ENCODE data around the gene ZNF367.
A peak's percentile ranks its signal among the peaks of the same experiment; 100 is the strongest.

The ZNF367 gene

DNA sequence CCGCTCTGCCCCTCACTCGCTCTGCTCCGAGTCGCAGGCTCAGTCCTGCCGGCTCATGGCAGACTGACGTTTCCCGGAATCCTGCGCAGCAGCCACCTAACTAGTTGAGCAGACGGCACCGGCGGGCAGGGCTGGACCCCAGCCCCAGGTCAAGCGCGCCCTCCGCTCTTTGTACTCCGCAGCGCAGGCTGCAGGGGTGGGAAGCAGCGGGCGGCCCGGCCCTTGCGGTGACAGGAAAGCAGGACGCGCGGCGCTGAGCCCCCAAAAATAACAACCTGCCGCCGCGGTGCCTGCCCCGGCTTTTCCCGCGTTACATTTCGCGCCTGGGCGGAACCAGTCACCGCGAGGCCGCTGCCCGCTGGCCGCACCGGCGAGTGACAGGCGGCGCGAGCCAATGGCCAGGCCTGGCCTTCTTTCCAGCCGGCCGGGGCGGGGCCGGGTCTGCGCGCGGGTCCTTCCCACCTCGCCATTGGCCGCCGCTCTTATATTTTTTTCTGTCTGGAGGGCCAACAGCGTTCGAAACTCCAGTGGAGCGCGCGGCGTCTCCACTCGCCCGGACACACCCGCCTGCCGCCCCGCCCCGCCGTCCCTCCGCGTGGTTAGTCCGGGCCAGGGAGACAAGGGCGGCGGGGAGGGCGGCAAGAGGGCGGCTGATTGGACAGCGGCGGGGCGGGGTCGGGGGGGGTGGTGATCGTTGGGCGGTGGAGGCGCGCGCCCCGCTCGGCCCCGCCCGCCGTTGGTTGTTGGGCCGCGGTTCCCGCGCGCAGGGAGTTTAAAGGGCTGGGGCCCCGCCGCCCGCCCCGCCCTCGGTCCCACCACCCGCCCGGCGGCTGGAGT is at the start of gene ZNF367:
Gene ZNF367, minus strand, starts transcription at position 288 of the 837 bp plus-strand sequence. CDS start 338 bp downstream, outside the sequence.
- peak; percentile 98 for DNase-seq

DNA sequence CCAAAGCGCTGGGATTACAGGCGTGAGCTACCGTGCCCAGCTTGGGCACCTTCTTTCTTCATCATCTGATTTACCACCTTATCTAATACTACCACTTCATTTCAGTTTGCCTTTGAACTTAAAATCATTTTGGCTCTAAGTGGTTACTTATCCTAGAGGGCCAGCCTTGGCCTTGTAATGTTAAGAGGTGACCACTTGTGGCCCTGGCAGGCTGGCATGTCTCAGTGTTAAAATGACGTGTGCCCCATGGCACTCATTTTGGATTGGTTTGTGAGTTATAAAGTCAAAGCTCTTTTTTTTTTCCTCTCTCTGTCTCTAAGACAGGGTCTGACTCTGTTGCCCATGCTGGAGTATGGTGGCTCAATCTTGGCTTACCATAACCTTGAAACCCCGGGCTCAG is 49.6 kb upstream of the ZNF367 start:
- no peak for DNase-seq

DNA sequence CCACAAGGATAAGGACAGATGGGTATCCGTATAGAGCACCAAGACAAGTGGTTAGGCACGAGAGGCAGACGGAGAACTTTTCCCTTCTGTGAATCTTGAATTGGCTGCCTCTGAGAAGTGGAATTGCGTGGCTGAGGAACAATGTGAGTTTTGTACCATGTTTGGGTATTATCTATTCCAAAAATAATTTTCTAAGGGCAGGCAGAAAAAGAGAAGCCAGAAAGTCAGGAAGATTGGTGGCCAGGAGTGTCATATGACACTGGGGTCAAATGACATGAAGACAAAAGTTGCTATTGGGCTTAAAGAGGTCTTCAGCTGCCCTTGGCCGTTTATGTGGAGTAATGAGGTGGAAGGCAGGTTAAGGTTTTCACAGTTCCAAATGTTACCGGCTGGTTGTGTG is 46.3 kb upstream of the ZNF367 start:
- DNase-seq: no peak

DNA sequence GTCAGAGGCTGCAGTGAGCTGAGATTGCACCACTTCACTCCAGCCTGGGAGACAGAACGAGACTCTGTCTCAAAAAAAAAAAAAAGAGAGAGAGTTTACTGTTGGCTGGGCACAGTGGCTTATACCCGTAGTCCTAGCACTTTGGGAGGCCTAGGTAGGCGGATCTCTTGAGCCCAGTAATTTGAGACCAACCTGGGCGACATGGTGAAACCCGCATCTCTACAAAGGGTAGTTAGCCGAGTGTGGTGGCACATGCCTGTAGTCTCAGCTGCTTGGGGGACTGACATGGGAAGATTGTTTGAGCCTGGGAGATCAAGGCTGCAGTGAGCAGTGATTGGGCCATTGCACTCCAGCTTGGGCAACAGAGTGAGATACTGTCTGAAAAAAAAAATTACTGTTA is 44.4 kb upstream of the ZNF367 start:
- DNase-seq: no peak

DNA sequence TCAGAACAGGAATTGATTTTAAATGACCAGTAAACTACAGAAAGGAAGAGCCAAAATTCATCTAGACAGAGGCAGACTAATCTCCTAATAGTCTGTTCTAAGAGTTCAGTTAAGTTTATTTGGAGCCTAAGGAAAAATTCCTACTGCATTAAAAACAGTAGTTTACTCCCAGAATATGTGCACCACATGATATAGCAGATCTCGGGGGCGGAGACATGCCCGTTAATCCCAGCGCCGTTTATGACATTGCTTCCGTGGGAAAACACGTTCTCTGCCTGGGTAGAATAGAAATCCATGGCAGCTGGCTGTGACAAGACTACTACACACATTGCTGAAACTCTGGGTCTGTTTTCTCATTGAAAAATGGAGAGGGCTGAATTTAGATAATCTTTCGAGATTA is 43.2 kb upstream of the ZNF367 start:
- DNase-seq: no peak

DNA sequence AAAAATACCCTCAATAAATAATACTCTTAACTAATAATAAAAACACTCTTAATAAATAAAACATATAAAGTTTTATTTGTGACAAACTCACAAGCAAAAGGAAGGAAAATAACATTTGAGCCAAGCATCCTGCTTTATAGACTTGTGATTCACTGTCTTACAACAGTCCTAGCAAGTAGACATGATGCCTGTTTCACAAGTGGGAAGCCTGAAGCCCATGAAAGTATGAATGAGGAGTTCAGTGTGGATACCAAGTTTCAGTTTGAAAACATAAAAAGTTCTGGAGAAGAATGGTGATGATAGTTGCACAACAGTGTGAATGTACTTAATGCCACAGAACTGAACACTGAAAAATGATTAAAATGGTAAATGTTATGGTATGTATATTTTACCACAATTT is 42.7 kb upstream of the ZNF367 start:
- DNase-seq: no peak

DNA sequence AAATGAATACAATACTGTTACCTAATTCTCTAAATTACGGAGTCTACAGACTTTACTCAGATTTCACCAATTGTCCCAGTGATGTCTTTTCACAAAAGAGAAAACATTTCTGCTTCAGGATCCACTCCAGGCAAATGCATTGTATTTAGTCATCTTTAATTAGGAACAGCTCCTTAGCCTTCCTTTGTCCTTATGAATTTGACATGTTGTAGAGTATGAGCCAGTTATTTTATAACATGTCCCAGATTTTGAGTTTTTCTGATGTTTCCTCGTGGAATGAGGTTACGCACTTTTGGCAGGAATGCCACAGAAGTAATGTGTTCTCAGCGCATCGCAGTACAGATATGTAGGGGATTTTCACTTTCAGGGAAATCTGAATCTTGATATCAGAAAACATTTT is 42.3 kb upstream of the ZNF367 start:
- DNase-seq: peak; percentile 45

DNA sequence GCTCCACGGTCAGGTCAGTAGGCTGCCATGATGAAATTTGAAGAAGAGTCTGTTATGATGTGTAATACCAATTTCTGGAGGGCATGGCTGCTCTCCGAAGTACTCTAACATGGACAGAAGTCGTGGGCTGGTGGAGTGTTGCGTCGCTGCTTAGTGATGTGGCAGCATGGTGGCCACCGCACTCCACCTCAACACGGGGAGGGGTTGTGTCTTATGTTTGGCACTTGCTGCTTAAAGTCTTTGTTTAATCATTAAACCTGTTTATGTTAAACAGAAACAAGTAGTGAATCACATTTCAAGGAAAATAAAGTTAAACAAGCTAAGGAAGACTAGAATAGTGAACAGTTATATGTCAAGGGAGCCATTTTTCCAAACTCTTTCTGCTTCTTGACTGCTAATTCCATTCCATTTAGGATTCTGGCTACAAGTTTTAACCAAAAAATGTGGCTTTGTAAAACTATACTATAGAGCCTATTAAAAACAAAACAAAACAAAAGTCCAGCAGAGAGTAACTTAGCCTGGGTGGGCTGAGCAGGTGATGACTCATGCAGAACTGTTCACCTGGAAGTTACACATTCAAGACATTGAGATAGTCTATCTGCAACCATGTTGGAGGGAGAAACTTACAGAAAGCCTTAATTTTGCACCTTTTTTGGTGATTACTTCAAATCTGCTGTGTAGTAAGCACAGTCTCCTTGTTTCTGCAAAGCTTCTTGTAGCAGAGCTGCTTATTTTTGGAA is 41.3 kb upstream of the ZNF367 start:
- DNase-seq: no peak

DNA sequence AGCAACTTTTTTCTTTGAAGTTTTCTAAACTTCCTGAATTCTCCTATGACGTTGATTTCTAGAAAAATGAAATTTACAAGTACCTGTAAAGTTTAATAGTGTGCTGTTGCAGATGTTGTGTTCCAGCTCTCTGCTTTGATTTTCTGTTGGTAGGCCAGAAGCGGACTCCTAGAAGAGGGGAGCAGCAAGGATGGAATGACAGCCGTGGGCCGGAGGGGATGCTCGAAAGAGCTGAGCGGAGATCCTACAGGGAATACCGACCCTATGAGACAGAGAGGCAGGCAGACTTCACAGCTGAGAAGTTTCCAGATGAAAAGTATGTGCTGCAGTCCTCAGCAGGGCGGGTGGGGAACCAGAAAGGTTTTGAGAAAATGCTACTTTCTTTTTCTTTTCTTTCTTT is 40.1 kb upstream of the ZNF367 start:
- DNase-seq: no peak

DNA sequence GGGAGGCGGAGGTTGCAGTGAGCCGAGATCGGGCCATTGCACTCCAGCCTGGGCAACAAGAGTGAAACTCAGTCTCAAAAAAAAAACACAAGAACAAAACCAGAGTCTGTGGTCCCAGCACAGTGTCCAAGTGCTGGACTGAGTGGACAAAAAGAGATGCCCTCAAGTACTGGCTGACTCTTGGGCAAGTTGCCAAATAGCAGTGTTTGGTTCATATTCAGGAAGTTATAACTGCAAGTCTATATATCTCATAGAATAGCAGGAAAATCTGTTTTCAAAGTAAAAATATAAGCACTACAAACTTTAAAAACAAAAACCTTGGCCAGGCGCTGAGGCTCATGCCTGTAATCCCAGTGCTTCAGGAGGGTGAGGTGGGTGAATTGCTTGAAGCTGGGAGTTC is 39.1 kb upstream of the ZNF367 start:
- no peak for DNase-seq

DNA sequence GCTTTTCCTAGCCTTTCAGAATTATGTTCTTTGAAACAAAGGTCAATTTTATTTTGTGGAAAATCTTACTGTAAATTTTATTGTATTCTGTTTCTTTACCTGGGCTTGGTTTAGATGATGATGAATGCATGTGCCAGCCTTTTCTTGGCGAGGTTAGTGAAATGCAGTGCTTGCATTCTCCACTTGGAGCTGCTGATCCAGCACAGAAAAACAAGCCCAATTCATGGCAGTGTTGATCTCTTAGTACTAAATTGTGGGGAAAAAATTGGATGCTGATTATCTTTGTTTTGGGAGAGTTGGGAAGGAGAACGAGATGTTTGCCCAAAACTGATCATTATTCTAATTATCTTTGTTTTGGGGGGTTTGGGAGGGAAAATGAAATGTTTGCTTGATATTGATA is 35.5 kb upstream of the ZNF367 start:
- DNase-seq: peak; percentile 51

DNA sequence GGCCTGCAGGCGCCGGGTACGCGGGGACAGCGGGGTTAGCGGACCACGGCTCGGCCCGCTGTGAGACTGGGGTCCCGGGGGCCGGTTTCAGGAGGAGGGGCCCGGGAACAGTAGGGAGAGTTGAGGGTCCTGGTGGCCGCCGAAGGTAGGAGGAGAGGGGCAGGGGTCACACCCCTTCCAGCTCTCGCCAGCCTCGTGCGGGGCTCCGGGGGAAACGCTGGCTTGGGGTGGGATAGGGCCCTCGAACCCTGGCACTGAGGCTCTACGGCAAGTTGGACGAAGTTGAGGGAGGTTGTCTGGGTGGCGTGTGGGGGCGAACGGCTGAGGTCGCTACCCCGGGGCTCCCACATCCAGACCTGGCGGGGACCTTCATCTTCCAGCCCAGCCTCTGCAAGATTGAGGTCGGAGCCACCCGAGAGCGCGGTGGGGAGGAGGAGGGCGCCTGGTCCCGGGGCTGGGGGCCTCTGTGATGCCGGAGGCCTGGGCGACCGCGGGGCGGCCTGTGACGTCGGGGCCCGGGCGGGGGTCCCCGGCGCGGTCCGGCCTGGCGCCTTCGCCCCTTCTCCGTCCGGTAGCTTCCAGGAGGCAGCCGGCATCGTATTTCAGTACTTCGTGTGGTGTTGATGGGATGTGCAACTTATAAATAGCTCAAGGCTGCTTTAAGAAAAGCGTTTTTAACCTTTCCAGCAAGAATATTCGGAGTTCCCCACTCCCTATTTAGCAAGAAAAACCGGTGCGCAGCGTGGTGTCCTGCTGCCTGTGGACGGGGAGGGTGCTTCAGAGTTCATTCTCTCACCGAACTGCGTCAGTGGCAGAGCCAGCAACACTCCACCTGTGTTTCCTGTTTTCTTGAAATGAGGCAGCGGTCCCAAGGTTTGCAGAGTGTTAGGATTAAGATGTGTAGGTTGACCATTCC is 32.7 kb upstream of the ZNF367 start:
- peak; percentile 73 for DNase-seq

DNA sequence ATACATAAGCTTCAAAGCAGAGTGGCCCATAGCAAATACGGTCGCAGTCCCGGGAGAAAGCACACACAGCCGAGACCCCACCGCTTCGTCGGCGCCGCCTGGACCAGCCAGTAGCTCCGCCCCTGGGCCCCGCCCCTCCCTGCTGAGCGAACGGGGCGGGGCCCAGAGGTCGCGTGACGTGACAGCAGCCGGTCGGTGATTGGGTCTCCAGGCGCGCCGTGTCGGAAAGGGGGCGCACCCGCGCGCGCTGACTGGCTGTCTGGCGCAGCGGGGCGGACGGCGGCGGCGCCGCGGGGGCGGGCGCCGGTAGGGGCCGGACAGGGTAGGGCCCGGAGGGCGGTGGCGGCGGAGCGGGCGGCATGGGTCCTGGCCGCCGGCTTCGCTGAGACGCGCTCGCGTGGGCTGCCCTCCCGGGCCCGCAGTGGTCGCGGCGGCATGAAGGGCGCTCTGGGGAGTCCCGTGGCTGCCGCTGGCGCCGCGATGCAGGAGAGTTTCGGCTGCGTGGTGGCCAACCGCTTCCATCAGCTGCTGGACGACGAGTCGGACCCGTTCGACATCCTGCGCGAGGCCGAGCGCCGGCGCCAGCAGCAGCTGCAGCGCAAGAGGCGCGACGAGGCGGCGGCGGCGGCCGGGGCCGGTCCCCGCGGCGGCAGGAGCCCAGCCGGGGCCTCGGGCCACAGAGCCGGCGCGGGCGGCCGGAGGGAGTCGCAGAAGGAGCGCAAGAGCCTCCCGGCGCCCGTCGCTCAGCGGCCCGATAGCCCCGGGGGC is 31.9 kb upstream of the ZNF367 start, which contains the start of gene HABP4:
Gene HABP4, plus strand, starts transcription at position 325 of the 768 bp plus-strand sequence. Its CDS starts 111 bp downstream, at position 436.
- peak; percentile 98 for DNase-seq

DNA sequence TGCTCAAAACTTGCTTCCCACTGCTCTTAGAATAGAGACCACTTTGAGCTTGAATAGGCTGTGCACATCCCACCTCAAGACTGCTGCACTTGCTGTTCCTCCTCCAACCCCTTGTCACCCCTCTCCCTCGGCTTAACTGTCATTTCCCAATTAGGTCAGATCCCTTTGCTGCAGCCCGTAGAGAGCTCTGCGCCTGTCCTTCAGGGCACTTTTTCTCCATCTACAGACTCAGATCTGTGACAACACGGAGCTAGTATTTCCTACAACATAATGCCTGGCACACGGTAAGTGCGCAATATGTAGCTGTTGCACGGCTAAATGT is 31.3 kb upstream of the ZNF367 start:
- no peak for DNase-seq

DNA sequence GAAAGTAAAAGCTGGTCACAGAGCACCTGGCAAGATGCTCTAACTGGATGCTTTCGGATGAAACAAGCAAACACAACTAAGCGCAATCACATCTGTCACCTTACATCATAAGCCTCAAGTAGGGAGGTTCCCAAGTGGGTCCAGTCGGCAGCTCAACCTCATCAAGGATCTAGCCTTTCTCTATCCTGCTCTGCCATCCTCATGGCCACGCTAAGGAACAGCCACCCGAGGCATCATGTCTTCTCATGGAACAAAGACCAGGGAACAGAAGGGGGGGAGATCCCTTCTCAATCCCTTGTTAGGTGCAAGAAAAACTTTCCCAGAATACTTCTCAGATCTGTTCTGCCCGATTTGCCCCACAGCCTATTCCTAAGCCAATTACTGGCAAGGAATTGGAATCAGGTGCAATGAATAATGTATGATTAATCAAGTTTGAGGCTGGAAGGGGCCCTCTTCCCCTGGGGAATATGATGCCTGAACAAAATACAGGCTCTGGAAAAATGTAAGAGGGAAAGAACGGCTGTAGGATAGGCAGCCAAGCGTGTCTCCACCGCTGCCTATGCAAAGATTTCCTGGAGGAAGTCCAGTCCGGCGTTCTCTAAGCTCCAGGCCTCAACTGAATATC is 30.5 kb upstream of the ZNF367 start:
- peak; percentile 59 for DNase-seq

DNA sequence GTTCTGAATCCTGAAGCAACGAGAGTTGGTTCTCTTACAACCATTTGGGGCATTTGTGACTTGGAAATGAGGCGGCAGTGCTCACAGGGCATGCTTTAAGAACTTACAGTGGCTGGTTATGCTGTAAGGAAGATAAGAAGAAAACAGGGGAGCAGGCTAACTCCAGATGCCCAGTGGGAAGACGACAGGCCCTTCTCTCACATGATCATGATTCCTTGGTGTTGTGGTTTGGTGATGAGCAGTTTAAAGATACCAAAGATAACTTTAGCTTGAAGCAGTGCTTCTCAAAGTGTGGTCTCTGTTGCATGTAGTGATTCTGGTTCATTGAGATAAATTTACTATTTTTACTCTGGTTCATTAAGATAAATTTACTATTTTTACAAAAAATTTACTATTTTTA is 29.2 kb upstream of the ZNF367 start:
- no peak for DNase-seq

DNA sequence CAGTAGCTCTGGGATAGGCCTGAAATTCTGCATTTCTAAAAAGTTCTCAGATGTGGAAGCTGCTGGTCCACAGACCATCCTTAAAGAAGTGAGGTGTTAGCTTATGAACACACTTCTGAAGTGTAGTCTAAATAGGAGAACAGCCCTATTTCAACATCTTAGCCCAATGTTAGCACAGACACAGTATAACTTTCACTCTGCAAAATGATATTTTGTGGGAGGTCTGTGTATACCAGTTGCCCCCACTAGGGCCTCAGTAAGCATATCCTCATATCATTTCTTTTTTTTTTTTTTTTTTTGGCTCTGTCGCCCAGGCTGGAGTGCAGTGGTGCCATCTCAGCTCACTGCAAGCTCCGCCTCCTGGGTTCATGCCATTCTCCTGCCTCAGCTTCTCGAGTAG is 24.3 kb upstream of the ZNF367 start:
- no peak for DNase-seq

DNA sequence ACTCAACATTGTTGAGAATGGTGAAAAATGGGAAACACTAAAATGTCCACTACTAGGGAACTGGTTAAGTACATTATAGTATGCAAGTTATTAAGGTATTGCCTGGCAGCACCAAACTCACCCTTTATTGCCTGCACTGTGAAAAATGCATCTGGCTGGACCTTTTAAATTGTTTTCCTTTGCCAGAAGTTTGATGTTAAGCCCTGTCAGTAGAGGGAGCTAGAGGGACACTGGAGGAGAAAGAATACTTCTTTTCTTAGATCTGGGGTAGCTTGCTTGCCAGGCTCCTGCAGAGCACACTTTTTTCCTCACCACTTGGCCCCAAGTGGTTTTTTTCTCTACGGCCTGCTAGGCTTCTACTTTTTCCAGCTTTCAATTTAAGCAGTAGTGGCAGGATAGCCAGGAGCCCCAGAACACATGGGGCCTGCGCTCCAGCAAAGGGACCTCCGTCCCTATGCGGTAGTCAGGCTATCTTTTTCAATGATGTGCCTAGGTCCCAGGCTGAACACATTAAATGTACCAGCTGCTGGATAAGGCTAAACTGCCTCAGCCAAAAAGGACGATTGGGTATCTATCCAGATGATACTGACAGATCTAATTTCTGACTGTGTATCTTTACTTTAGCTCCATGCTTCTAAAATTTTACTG is 23.8 kb upstream of the ZNF367 start:
- DNase-seq: no peak

DNA sequence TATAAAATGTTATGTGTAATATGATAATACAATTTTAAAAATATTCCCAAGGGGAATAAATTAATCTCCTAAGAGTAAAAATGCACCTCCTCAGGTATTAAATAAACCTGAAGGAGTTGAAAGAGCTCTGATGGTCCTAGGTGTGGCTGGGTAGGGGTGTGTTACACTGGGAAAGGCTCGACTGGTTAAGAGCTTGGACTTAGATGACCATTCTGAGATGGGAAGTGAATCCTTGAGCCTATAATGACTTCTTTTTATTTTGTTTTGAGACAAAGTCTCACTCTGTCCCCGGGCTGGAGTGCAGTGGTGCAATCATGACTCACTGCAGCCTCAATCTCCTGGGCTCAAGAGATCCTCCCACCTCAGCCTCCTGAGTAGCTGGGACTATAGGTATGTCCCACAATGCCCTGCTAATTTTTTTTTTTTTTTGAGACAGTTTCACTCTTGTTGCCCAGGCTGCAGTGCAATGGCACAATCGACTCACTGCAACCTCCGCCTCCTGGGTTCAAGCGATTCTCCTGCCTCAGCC is 22.6 kb upstream of the ZNF367 start:
- no peak for DNase-seq

DNA sequence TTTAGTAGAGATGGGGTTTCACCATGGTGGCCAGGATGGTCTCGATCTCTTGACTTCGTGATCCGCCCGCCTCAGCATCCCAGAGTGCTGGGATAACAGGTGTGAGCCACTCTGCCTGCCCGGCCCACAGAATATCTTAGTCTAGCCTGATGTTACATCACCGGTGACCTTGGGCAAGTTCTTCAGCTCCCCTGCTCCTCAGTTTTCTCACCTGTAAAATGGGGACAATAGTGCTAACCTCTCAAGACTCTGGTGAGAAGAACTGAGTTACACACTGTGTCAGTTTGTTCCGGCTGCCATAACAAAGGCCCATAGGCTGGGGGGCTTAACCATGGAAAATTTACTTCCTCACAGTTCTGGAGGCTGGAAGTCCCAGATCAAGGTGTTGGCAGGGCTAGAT is 19.3 kb upstream of the ZNF367 start:
- no peak for DNase-seq

DNA sequence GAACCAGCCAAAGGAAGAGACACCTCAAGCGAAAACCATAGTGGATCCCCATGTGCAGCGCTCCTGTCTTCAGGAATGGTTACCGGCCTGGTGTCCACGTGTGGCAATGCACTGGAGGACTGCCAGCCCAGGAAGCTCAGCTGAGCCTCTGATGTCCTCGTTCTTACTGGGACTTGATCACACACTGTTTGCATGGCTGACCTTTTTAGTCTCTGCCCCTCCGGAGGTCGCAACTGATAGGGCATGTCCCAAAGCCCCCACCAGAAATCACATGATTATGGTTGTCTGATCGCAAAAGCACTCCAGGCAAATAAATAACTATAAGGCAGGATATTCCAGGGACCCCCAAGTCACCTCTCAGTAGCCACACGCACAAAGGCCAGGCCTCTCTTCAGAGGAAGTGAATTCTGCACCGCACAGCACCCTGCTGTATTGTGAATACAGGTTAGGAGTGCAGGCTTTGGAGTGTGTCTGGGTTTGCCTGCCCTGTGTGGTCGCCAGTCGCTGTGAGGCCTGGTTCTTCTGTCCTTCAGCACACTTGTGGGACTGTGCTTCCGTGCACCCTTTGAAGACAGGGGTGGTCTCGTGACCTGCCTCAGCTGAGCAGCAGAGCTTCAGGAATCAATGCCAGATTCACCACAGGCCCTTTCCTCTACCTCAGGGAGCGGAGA is 18.4 kb upstream of the ZNF367 start:
- DNase-seq: no peak
